ENCODE results near the gene HK1.

DNA sequence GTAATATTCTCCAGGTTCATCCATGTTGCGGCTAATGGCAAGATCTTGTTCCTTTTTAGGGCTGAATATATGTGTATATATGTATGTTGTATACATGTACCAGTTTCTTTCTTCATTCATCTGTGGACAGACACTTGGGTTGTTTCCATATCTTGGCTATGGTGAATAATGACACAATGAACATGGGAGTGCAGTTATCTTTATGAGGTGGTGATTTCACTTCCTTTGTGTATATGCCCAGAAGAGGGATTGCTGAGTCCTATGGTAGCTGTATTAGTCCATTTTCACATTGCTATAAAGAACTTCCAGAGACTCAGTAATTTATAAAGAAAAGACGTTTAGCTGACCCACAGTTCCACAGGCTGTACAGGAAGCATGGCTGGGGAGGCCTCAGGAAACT, 155.9 kb downstream of the HK1 start:
- TF ChIP-seq, protein P1, sequence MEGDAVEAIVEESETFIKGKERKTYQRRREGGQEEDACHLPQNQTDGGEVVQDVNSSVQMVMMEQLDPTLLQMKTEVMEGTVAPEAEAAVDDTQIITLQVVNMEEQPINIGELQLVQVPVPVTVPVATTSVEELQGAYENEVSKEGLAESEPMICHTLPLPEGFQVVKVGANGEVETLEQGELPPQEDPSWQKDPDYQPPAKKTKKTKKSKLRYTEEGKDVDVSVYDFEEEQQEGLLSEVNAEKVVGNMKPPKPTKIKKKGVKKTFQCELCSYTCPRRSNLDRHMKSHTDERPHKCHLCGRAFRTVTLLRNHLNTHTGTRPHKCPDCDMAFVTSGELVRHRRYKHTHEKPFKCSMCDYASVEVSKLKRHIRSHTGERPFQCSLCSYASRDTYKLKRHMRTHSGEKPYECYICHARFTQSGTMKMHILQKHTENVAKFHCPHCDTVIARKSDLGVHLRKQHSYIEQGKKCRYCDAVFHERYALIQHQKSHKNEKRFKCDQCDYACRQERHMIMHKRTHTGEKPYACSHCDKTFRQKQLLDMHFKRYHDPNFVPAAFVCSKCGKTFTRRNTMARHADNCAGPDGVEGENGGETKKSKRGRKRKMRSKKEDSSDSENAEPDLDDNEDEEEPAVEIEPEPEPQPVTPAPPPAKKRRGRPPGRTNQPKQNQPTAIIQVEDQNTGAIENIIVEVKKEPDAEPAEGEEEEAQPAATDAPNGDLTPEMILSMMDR (tag by site-specific recombination; IDR thresholded peaks at IDR 0.05), result no peak
- TF ChIP-seq ZNF138 (tag by site-specific recombination; IDR thresholded peaks at IDR 0.05; ENCODE audit: borderline replicate concordance), result no peak
- TF ChIP-seq, protein P2, sequence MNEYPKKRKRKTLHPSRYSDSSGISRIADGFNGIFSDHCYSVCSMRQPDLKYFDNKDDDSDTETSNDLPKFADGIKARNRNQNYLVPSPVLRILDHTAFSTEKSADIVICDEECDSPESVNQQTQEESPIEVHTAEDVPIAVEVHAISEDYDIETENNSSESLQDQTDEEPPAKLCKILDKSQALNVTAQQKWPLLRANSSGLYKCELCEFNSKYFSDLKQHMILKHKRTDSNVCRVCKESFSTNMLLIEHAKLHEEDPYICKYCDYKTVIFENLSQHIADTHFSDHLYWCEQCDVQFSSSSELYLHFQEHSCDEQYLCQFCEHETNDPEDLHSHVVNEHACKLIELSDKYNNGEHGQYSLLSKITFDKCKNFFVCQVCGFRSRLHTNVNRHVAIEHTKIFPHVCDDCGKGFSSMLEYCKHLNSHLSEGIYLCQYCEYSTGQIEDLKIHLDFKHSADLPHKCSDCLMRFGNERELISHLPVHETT (tag by site-specific recombination; IDR thresholded peaks at IDR 0.05), result no peak
- TF ChIP-seq SP2 (tag by site-specific recombination; IDR thresholded peaks at IDR 0.05), result no peak
- TF ChIP-seq ATF2 (tag by site-specific recombination; IDR thresholded peaks at IDR 0.05; ENCODE audit: low read depth), result no peak
- no peak for TF ChIP-seq ZEB2 (tag by site-specific recombination; IDR thresholded peaks at IDR 0.05)
- no peak for TF ChIP-seq ZBTB48 (tag by site-specific recombination; IDR thresholded peaks at IDR 0.05)
- TF ChIP-seq ZNF114 (tag by site-specific recombination; IDR thresholded peaks at IDR 0.05), result no peak
- no peak for TF ChIP-seq ZNF701 (tag by site-specific recombination; IDR thresholded peaks at IDR 0.05)
- TF ChIP-seq, protein P3, sequence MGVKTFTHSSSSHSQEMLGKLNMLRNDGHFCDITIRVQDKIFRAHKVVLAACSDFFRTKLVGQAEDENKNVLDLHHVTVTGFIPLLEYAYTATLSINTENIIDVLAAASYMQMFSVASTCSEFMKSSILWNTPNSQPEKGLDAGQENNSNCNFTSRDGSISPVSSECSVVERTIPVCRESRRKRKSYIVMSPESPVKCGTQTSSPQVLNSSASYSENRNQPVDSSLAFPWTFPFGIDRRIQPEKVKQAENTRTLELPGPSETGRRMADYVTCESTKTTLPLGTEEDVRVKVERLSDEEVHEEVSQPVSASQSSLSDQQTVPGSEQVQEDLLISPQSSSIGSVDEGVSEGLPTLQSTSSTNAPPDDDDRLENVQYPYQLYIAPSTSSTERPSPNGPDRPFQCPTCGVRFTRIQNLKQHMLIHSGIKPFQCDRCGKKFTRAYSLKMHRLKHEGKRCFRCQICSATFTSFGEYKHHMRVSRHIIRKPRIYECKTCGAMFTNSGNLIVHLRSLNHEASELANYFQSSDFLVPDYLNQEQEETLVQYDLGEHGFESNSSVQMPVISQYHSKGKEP (tag by site-specific recombination; IDR thresholded peaks at IDR 0.05), result no peak
- TF ChIP-seq REST (tag by site-specific recombination; IDR thresholded peaks at IDR 0.05), result no peak
- no peak for TF ChIP-seq ZNF311 (tag by site-specific recombination; IDR thresholded peaks at IDR 0.05; ENCODE audit: borderline replicate concordance)

All from HEK293 (cell line).